GM18499 (cell line): Measurements from ENCODE around the gene ACTN1.
"Not testable (repeated sequence)": the region's sequence is repeated elsewhere in the genome, so short reads cannot be mapped to it uniquely, and the experiment has no call there.

Experiments used
- ATAC-seq: cut with Tn5 transposase; IDR thresholded peaks from one replicate; pipeline ENCODE4 v1.9.1; 2021; ENCODE audit warnings: moderate number of reproducible peaks; ENCODE audit not compliant: insufficient read depth, unreplicated experiment

The ACTN1 gene

GRCh38 chr14:68987653-68988036, 8.5 kb upstream of the ACTN1 start:
- no peak for ATAC-seq

- ATAC-seq, result no peak
These were observed 8.0 kb upstream of the ACTN1 start for GRCh38 chr14:68986926-68987652.

GRCh38 chr14:68986225-68986624, 7.1 kb upstream of the ACTN1 start:
- no peak for ATAC-seq

- no peak for ATAC-seq
These were observed 5.6 kb upstream of the ACTN1 start for GRCh38 chr14:68984686-68985085.

- ATAC-seq, result no peak
These were observed 4.1 kb upstream of the ACTN1 start for GRCh38 chr14:68983191-68983590.

- no peak for ATAC-seq
These were observed 3.5 kb upstream of the ACTN1 start for GRCh38 chr14:68982581-68982980.

- no peak for ATAC-seq
These were observed 2.5 kb upstream of the ACTN1 start for GRCh38 chr14:68981539-68981976.

- no peak for ATAC-seq
These were observed 2.0 kb upstream of the ACTN1 start for GRCh38 chr14:68981139-68981538.

- no peak for ATAC-seq
These were observed 785 bp upstream of the ACTN1 start for GRCh38 chr14:68979722-68980451.

- ATAC-seq, result no peak
These were observed 760 bp downstream of the ACTN1 start for GRCh38 chr14:68978172-68978911.

GRCh38 chr14:68977718-68978171, 1.4 kb downstream of the ACTN1 start:
- ATAC-seq, result no peak

GRCh38 chr14:68977180-68977717, 1.9 kb downstream of the ACTN1 start:
- no peak for ATAC-seq

GRCh38 chr14:68976160-68977067, 2.7 kb downstream of the ACTN1 start:
- no peak for ATAC-seq

- ATAC-seq, result no peak
These were observed 3.4 kb downstream of the ACTN1 start for GRCh38 chr14:68975667-68976066.

- no peak for ATAC-seq
These were observed 4.2 kb downstream of the ACTN1 start for GRCh38 chr14:68974759-68975347.

- no peak for ATAC-seq
These were observed 5.5 kb downstream of the ACTN1 start for GRCh38 chr14:68973639-68974038.

GRCh38 chr14:68973219-68973565, 5.9 kb downstream of the ACTN1 start:
- ATAC-seq, result not testable (repeated sequence)

- ATAC-seq, result no peak
These were observed 6.4 kb downstream of the ACTN1 start for GRCh38 chr14:68972507-68973218.
